Measurements from ENCODE around the gene PRMT3. TPM values are rescaled to one million over a fixed set of nuclear protein-coding genes. Genes with fewer than 3 reads are reported as not detected.
A peak's percentile ranks its signal among the peaks of the same experiment; 100 is the strongest.

PRMT3 gene
- total RNA-seq, 2 donors from 2014 or later, result 29.2 to 33.6 TPM

- H3K27ac Mint-ChIP-seq, result peak overlapping the region in 1 of 2 donors; percentile 32
- peaks cover 9 to 23% of the 10 kb centered on the region in 2 donors for H3K36me3 Mint-ChIP-seq
- DNase-seq (ENCODE audit: low spot score in 2 of 2) (no peak), ATAC-seq (peak; percentile 62 to 88)
- H3K9me3 Mint-ChIP-seq, result no peaks in the 10 kb centered on the region
Observed at GRCh38 chr11:20421946-20422345, 34.4 kb downstream of the PRMT3 start.

GRCh38 chr11:20429216-20429615, 41.7 kb downstream of the PRMT3 start:
- H3K9me3 Mint-ChIP-seq, result no peaks in the 10 kb centered on the region
- peaks cover 9 to 21% of the 10 kb centered on the region in 2 donors for H3K36me3 Mint-ChIP-seq
- H3K27ac Mint-ChIP-seq, result no peak overlapping the region

GRCh38 chr11:20438637-20439036, 51.1 kb downstream of the PRMT3 start:
- Mint-ChIP-seq H3K36me3 (peaks cover 21 to 25% of the 10 kb centered on the region in 2 donors), H3K9me3 (no peaks in the 10 kb centered on the region), H3K27ac (no peak overlapping the region)
- DNase-seq (ENCODE audit: low spot score in 2 of 2) (no peak), ATAC-seq (no peak)

More at GRCh38 chr11:20429216-20429615, 41.7 kb downstream of the PRMT3 start:
- ATAC-seq, result no peak
- no peak for DNase-seq (ENCODE audit: low spot score in 2 of 2)

DNA sequence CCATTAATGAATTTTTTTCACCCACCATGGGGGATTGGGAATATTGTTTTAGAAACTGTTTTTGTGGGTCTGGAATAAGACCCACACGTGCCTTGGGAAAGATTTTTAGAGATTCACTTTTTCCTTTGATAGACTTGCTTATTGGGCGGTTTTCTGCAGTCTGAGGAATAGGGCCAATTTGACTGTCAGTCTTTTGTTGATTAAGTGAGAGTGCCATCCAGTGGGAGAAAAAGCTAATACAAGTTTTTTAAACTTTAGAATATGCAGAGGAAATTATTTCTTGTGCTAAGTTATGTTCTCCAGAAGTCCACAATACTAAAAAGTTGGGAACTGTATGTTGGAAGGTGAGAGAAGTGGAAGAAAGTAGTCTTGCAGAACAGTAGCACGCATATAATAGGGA, 56.1 kb downstream of the PRMT3 start:
- no peak for ATAC-seq
- Mint-ChIP-seq H3K9me3 (no peaks in the 10 kb centered on the region), H3K36me3 (no peaks in the 10 kb centered on the region), H3K27ac (no peak overlapping the region)
- DNase-seq (ENCODE audit: low spot score in 2 of 2), result no peak

GRCh38 chr11:20444535-20444934, 57.0 kb downstream of the PRMT3 start:
- H3K36me3 Mint-ChIP-seq, result no peaks in the 10 kb centered on the region
- DNase-seq (ENCODE audit: low spot score in 2 of 2), result no peak
- ATAC-seq, result no peak
- no peak overlapping the region for H3K27ac Mint-ChIP-seq
- H3K9me3 Mint-ChIP-seq, result no peaks in the 10 kb centered on the region

GRCh38 chr11:20448834-20449233, 61.3 kb downstream of the PRMT3 start:
- H3K36me3 Mint-ChIP-seq, result peaks cover 4 to 6% of the 10 kb centered on the region in 2 donors
- ATAC-seq, result no peak
- H3K27ac Mint-ChIP-seq, result no peak overlapping the region
- no peak for DNase-seq (ENCODE audit: low spot score in 2 of 2)
- no peaks in the 10 kb centered on the region for H3K9me3 Mint-ChIP-seq

DNA sequence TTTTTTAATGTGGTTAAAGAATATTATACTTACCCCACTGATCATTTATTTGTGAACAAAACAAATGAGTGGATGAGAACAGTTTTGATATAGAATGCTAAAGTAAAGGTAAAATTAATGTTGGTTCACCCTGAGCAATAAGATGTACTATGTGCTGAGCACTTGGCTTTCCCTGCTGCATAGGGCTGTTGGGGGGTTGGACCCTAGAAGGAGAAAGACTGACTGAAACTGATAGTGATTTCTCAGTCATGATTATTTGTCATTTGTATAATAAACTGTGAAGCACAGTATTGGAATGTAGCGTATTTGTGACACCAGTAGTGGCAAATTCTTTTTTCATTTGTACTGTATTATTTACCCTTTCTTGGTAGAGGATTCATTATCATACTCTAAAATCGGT, 63.3 kb downstream of the PRMT3 start:
- no peaks in the 10 kb centered on the region for H3K9me3 Mint-ChIP-seq
- H3K36me3 Mint-ChIP-seq, result peaks cover 4 to 12% of the 10 kb centered on the region in 2 donors
- no peak overlapping the region for H3K27ac Mint-ChIP-seq
- ATAC-seq (no peak), DNase-seq (ENCODE audit: low spot score in 2 of 2) (no peak)

- ATAC-seq (no peak), DNase-seq (ENCODE audit: low spot score in 2 of 2) (no peak)
- Mint-ChIP-seq H3K27ac (no peak overlapping the region), H3K36me3 (peaks cover 4 to 12% of the 10 kb centered on the region in 2 donors), H3K9me3 (no peaks in the 10 kb centered on the region)
Observed at GRCh38 chr11:20451568-20451967, 64.1 kb downstream of the PRMT3 start.

DNA sequence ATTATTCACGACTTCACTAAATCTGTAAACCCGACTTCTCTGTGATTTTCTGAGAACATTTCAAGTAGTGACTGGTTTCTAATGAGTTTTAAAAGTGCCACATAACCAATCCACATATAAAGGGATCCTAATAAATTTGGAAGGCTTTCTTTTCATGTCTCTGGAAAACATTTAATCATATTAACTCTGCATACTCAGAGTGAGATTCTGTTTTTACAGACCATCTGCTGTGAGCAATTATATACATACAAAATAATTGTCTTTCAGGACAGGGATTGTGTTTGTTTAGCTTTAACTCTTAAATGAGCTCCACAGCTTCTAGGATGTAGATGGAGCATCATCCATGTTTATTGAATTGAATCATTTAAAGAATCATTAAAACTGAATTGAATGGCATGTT, 65.1 kb downstream of the PRMT3 start:
- Mint-ChIP-seq H3K36me3 (peaks cover 9 to 18% of the 10 kb centered on the region in 2 donors), H3K27ac (no peak overlapping the region), H3K9me3 (no peaks in the 10 kb centered on the region)
- DNase-seq (ENCODE audit: low spot score in 2 of 2) (no peak), ATAC-seq (no peak)

DNA sequence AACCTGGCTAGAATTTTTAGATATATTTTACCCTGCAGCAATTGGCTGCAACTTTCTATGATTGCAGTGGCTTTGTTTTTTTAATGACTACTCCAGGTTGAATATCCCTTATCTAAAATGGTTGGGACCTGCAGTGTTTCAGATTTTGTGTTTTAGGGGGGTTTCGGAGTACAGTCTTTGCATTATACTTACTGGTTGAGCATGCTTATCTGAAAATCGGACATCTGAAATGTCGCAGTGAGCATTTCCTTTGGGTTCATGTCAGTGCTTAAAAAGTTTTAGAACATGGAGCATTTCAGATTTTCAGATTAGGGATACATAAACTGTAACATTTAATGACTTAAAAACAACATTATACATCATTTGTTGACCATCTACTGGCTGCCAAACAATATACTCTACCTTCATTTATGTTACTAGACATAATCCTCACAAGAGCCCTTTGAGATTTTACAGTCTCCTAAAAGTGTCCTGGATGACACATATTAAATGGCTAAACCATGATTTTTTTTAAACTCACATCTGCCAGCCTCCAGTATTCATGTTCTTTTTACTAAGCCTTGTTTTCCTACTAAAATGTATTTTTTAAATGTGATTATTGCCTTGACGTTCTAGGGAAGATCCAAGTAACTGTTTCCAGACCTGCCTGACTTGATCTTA, 66.3 kb downstream of the PRMT3 start:
- Mint-ChIP-seq H3K36me3 (peaks cover 9 to 18% of the 10 kb centered on the region in 2 donors), H3K27ac (no peak overlapping the region), H3K9me3 (no peaks in the 10 kb centered on the region)
- no peak for ATAC-seq
- DNase-seq (ENCODE audit: low spot score in 2 of 2), result no peak

- H3K27ac Mint-ChIP-seq, result no peak overlapping the region
- no peaks in the 10 kb centered on the region for H3K9me3 Mint-ChIP-seq
- DNase-seq (ENCODE audit: low spot score in 2 of 2) (no peak), ATAC-seq (no peak)
- peaks cover 9 to 18% of the 10 kb centered on the region in 2 donors for H3K36me3 Mint-ChIP-seq
Observed at GRCh38 chr11:20457001-20457799, 69.7 kb downstream of the PRMT3 start.

GRCh38 chr11:20457934-20458680, 70.6 kb downstream of the PRMT3 start:
- Mint-ChIP-seq H3K27ac (no peak overlapping the region), H3K9me3 (no peaks in the 10 kb centered on the region), H3K36me3 (peaks cover 5 to 18% of the 10 kb centered on the region in 2 donors)
- ATAC-seq (no peak), DNase-seq (ENCODE audit: low spot score in 2 of 2) (no peak)

DNA sequence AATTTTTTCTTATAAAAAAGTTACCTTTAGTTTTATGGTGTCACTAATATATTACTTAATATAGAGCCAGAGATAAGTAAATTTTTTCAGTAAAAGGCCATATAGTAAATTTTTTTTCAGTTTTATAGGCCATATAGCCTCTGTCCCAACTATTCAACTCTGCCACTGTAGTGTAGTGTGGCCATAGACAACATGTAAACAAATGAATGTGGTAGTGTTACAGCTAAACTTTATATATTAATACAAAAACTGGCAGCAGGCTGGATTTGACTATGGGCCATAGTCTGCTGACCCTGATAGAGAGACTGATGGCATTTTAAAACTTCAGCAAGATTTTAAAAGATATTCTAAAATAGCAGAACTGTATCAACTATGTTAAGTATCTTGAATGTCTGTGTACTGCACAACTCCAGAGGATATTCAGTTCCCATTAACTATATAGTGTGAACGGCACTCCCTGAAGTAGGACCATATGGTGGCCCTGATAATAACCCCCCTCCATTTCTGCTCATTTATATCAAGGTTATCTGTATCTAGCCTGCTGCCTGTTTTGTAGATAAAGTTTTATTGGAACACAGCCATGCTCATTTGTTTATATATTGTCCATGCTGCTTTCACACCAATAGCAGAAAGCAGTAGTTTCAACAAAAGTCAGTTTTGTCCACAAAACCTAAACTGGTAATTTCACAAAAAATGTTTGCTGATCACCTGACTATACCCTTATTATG, 71.6 kb downstream of the PRMT3 start:
- DNase-seq (ENCODE audit: low spot score in 2 of 2) (no peak), ATAC-seq (no peak)
- Mint-ChIP-seq H3K9me3 (no peaks in the 10 kb centered on the region), H3K36me3 (peaks cover 10% of the 10 kb centered on the region in 2 donors), H3K27ac (no peak overlapping the region)

GRCh38 chr11:20459865-20460264, 72.3 kb downstream of the PRMT3 start:
- H3K27ac Mint-ChIP-seq, result no peak overlapping the region
- no peak for DNase-seq (ENCODE audit: low spot score in 2 of 2)
- H3K9me3 Mint-ChIP-seq, result no peaks in the 10 kb centered on the region
- no peak for ATAC-seq
- H3K36me3 Mint-ChIP-seq, result peaks cover 11 to 14% of the 10 kb centered on the region in 2 donors

DNA sequence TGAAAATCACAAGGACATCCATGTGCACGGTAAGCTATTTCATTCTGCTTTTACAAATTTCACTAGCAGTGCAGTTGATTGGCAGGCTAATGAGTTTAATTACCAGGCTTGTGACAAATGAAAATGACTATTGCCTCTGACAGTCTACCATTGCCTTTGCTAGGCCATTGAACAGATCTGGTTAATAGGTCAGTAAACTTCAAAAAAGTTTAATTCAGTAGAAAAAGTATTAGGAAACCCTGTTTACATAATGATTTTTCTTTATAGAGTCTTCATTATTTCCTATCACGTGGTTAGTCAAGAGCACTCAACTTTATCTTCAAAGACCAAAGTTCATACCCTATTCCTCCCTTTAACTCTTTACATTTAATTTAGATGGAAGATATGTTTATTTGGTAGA, 77.0 kb downstream of the PRMT3 start:
- H3K27ac Mint-ChIP-seq, result no peak overlapping the region
- no peaks in the 10 kb centered on the region for H3K9me3 Mint-ChIP-seq
- ATAC-seq, result no peak
- no peak for DNase-seq (ENCODE audit: low spot score in 2 of 2)
- peaks cover 5 to 15% of the 10 kb centered on the region in 2 donors for H3K36me3 Mint-ChIP-seq

DNA sequence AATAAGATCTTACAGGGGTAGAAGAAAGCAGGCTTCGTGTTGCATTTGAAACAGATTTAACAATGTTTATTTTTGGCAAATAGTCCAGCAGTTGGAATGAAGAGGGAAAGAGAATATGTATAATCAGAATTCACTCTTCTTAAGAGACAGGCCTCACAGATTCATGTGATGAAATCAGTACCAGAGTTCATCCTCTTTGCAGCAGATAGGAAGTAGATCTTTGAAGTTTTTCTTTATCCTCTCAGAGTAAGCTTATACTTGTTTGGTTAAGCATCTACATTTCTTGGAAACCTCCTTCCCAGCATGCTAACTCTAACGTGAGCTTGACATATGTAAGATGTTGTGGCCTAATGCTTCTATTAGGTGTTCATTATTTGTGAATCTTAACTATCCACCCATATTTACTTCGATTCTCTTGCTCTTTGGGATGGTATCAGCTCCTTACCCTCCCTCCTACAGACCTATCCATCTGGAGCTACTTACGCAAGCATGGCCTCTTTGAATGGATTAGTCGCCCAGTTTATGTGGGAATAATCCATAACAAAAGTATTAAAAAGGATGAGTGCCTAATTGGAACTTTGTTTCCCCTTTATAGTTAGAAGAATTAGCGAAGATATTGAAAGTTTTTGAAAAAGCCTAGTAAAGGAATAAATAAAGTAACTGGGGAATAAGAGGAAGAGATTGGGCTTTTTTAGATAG, 80.1 kb downstream of the PRMT3 start:
- DNase-seq (ENCODE audit: low spot score in 2 of 2), result no peak
- ATAC-seq, result no peak
- H3K36me3 Mint-ChIP-seq, result peaks cover 27 to 29% of the 10 kb centered on the region in 2 donors
- H3K9me3 Mint-ChIP-seq, result no peaks in the 10 kb centered on the region
- no peak overlapping the region for H3K27ac Mint-ChIP-seq
